T-helper 1 cell treated with Interleukin-12 subunit alpha and Interleukin-12 subunit beta and Interleukin-4 antibody, amounts not matched to agents 30 ng/mL and 1 ng/mL, for 36 hours (primary cell): ENCODE results near the gene IFT80. TPM values are rescaled to one million over a fixed set of nuclear protein-coding genes. Genes with fewer than 3 reads are reported as not detected.

Source experiments
- intact Hi-C: fragments of 100-400 bp; cut with micrococcal nuclease; formaldehyde crosslinking; loops from one replicate; pipeline ENCODE4 v1.15.1; 2024
- total RNA-seq: library from RNA; stranded (reverse); gene quantifications from 2 replicates; pipeline ENCODE4 v1.2.3, GENCODE V29; 2022

Gene IFT80
- total RNA-seq, 1 donor from 2014 or later, result 25.3 TPM

DNA sequence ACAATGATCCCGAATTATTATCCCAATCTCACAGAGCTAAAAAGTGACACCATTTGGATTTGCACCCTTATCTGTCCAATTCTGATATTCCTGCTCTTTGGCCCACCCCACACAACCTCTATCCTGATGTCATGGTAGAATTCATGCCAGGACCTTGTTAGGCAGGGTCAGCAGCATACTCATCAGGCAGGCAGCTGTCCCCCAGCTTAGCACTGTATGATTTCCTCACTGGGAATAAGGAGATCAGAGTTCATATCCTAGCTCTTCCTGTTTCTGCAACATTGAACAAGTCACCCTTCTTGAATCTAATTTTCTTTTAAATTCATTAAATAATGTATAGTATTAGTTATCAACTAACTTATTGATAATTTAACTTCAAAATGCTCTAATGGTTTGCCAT lies 185.8 kb downstream of the IFT80 start:
- intact Hi-C loops, result no loop called here

DNA sequence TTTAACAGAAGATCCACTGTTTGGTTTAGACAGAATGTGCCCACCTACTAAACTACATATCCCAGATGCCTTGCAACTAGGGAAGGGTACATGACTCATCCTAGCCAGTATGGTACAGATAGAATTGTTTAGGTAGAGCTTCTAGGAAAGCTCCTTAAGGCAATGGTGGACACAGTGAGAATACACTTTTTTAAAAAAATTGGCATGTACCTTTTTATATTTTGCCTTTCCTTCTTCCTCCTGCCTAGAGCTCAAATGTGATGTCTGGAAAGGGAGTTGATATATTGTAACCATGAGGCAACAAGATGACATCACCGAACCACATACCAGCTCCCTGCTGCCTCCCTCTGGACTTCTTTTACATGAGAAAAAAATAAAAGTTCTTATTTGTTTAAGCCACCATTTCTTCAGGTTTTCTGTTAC lies 188.2 kb downstream of the IFT80 start:
- intact Hi-C loops, result no loop called here

DNA sequence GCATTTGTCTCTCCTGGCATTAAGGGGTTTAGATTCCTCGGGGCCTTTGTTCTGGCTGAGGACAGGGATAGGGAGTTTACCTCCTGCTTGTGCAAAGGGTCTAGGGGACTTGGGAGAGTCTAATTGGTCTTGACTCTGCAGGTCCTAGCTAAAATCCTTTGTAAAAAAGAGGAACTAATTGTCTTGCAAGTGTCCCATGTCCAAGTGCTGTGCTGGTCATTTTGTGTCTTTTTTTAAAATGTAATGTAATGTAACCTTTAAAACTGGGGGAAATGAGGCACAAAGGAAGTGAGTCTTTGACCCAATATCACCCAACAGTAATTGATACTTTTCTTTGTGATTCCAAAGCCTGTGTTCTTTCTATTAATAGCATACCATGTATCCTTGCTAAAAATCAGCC lies 188.7 kb downstream of the IFT80 start:
- intact Hi-C loops, result no loop called here

Other genes starting within 250 kb of the IFT80 start
- gene C3orf80, start 173.8 kb downstream of the IFT80 start, total RNA-seq, result 0.17 TPM in 1 of 2 replicates, not detected in the other
- 197 and 212 TPM in 2 replicates for gene SMC4, start 425 bp upstream of the IFT80 start, total RNA-seq
- gene TRIM59, start 50.6 kb upstream of the IFT80 start, total RNA-seq, result 45.1 and 47.3 TPM in 2 replicates
- gene KPNA4, start 166.3 kb upstream of the IFT80 start, total RNA-seq, result 49.3 and 51.5 TPM in 2 replicates